ENCODE data around the gene NRTN.

The NRTN gene

DNA sequence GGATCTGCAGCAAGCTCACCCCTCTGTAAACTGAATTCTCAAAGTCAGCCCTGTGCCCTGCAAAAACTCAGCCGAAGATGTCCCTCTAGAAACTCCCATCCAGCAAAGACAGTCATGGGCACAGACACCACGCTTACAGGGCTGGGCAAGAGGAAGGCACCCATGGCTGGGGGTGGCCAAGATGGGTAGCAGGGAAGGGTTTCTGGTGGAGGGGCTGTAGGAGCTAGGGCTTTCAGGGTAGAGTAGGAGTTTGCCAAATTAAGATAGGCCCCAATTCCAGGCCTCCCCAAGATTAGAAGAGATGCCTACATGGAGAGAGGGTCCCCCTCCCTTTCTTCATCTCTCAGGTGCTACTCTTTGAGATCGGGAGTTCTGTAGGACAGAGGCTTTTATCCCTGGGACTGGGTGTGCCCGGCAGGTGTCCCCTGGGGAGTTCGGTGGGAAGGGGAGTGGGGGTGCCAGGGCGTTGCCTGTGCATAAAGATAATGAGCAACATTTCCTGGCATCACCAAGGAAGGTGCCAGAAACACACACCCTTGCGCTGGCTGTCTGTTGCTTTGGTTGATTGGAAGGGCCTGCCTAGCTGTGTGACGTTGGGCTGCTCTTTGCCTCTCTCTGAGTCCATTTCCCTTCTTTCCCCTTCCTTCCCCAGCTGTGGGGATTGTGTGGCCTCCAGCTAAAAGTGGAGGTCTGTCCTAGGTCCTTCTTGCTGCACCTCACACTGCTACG lies 9.4 kb downstream of the NRTN start:
- TF ChIP-seq, protein P1, sequence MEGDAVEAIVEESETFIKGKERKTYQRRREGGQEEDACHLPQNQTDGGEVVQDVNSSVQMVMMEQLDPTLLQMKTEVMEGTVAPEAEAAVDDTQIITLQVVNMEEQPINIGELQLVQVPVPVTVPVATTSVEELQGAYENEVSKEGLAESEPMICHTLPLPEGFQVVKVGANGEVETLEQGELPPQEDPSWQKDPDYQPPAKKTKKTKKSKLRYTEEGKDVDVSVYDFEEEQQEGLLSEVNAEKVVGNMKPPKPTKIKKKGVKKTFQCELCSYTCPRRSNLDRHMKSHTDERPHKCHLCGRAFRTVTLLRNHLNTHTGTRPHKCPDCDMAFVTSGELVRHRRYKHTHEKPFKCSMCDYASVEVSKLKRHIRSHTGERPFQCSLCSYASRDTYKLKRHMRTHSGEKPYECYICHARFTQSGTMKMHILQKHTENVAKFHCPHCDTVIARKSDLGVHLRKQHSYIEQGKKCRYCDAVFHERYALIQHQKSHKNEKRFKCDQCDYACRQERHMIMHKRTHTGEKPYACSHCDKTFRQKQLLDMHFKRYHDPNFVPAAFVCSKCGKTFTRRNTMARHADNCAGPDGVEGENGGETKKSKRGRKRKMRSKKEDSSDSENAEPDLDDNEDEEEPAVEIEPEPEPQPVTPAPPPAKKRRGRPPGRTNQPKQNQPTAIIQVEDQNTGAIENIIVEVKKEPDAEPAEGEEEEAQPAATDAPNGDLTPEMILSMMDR (IDR thresholded peaks at IDR 0.05; ENCODE audit: extremely low read depth, insufficient read depth, missing control alignments), result no peak
- in situ Hi-C loops (cut with MboI; ENCODE audit: low pct_unique_long_range_greater_than_20kb, low sequenced_read_pairs, unreplicated experiment), result loop anchor here (25.0 kb wide), 1 partner anchor 198 kb away; no protein-coding TSS in a partner anchor
- no peak for DNase-seq (ENCODE audit: low spot score)

DNA sequence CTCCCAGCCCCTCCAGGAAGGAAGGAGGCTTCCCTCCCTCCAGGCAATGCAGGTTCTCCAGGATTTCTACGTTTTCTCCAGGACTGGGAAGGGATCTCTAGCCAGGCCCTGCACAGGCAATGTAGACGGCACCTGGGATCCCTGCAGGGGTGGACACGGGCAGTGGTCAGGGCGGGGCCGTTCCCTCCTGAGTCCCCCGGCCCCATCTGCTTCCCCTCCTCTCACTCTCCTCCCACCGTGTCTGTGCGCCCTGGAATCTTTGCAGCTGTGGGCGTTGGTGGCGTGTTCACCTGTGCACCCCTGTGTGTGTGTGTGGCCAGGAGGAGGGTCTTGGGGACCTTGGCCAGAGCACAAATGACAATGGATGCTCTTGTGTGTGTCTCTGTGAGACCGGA lies 10.0 kb downstream of the NRTN start:
- in situ Hi-C loops (cut with MboI; ENCODE audit: low pct_unique_long_range_greater_than_20kb, low sequenced_read_pairs, unreplicated experiment), result loop anchor here (25.0 kb wide), 1 partner anchor 197 kb away; no protein-coding TSS in a partner anchor
- TF ChIP-seq, protein P1 (IDR thresholded peaks at IDR 0.05; ENCODE audit: extremely low read depth, insufficient read depth, missing control alignments), result no peak
- no peak for DNase-seq (ENCODE audit: low spot score)

DNA sequence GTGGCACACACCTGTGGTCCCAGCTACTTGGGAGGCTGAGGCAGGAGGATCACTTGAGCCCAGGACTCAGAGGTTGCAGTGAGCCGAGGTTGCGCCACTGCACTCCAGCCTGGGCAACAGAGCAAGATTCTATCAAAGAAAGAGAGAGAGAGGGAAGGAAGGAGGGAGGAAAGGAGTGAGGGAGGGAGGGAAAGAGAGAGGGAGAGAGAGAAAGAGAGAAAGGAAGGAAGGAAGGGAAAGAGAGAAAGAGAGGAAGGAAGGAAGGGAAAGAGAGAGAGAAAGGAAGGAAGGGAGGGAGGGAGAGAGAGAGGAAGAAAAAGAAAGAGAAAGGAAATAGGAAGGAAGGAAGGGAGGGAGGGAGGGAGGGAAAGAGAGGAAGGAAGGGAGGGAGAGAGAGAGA lies 12.4 kb downstream of the NRTN start:
- TF ChIP-seq, protein P1 (IDR thresholded peaks at IDR 0.05; ENCODE audit: extremely low read depth, insufficient read depth, missing control alignments), result no peak
- in situ Hi-C loops (cut with MboI; ENCODE audit: low pct_unique_long_range_greater_than_20kb, low sequenced_read_pairs, unreplicated experiment), result loop anchor here (25.0 kb wide), 1 partner anchor 195 kb away; no protein-coding TSS in a partner anchor
- no peak for DNase-seq (ENCODE audit: low spot score)

DNA sequence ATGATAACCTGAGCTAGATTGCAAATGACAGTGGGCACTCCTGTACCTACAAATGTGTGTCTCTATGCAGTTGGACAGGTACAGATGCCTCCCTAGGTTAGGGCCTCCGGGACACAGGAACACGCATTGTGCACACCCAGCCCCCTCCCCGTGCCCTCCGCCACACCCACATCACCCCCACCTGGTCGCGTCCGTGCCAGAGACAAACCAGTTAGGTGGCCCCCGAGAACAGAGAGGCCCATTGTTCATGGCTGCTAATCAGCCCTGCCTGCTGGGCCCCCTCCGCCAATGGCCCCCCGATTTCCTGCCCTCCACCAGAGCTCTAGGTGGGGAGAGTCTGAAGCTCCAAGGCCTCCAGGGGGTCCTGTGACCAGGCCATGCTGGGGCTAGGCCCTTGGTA lies 13.7 kb downstream of the NRTN start:
- TF ChIP-seq, protein P1 (IDR thresholded peaks at IDR 0.05; ENCODE audit: extremely low read depth, insufficient read depth, missing control alignments), result no peak
- no peak for DNase-seq (ENCODE audit: low spot score)

DNA sequence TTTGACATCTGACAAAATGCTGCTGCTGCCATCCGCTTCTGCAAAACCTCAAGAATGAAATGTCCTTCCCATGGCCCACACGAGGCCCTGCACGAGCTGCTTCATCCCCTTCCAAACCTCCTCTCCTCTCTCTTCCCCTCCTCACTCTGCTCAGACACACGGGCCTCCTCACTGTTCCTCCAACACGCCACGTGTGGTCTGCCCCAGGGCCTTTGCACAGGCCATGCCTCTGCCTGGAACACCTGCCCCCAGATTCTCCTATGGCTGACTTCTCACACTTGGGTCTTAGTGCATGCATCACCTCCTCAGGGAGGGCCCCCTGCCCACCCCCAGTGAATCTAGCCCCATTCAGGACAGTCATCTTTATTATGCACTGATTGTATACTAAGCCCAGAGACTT lies 15.9 kb downstream of the NRTN start:
- no peak for DNase-seq (ENCODE audit: low spot score)
- in situ Hi-C loops (cut with MboI; ENCODE audit: low pct_unique_long_range_greater_than_20kb, low sequenced_read_pairs, unreplicated experiment), result loop anchor here (25.0 kb wide), 1 partner anchor 192 kb away; no protein-coding TSS in a partner anchor
- TF ChIP-seq, protein P1 (IDR thresholded peaks at IDR 0.05; ENCODE audit: extremely low read depth, insufficient read depth, missing control alignments), result no peak

More for the DNA sequence above, 13.7 kb downstream of the NRTN start:
- in situ Hi-C loops (cut with MboI; ENCODE audit: low pct_unique_long_range_greater_than_20kb, low sequenced_read_pairs, unreplicated experiment), result loop anchor here (25.0 kb wide), 1 partner anchor 194 kb away; no protein-coding TSS in a partner anchor

DNA sequence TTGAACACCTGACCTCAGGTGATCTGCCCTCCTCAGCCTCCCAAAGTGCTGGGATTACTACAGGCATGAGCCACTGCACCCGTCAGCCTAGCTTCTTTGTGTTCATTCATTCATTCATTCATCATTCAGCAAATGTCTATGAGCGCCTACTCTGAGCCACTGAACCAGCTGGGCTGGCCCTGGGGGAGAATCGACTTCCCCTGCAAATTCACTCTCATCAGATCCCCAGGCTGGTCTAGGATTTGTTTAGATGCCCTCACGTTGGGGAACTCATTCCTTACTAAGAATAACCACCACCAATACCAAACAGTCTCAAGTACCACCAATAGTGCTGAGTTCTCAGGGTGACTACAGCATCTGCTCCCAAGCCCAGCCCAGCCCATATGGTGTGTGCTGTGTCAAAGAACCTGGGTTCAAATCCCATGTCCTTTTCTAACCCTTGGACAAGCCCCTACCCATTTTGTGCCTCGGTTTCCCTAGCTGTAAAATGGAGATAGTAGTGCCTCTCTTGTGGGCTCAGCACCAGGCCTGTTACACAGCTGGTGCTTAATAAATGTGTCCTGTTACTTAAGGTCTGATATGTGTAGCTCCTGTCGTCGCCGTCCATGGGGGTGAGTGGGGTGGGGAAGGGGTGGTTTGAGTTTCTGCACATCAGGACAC lies 16.8 kb downstream of the NRTN start:
- TF ChIP-seq, protein P1 (IDR thresholded peaks at IDR 0.05; ENCODE audit: extremely low read depth, insufficient read depth, missing control alignments), result no peak
- DNase-seq (ENCODE audit: low spot score), result no peak
- in situ Hi-C loops (cut with MboI; ENCODE audit: low pct_unique_long_range_greater_than_20kb, low sequenced_read_pairs, unreplicated experiment), result loop anchor here (25.0 kb wide), 1 partner anchor 191 kb away; no protein-coding TSS in a partner anchor

Measured in GM13977 (cell line).